ENCODE results near the gene TLCD2. TPM values are rescaled to one million over a fixed set of nuclear protein-coding genes. Genes with fewer than 3 reads are reported as not detected.

The TLCD2 gene
- total and polyA plus RNA-seq, 2 of the 13 experiments (the other 11 are each of a cell fraction or from before 2014, with no cell fraction given) = 0.90 to 1.1 TPM

DNA sequence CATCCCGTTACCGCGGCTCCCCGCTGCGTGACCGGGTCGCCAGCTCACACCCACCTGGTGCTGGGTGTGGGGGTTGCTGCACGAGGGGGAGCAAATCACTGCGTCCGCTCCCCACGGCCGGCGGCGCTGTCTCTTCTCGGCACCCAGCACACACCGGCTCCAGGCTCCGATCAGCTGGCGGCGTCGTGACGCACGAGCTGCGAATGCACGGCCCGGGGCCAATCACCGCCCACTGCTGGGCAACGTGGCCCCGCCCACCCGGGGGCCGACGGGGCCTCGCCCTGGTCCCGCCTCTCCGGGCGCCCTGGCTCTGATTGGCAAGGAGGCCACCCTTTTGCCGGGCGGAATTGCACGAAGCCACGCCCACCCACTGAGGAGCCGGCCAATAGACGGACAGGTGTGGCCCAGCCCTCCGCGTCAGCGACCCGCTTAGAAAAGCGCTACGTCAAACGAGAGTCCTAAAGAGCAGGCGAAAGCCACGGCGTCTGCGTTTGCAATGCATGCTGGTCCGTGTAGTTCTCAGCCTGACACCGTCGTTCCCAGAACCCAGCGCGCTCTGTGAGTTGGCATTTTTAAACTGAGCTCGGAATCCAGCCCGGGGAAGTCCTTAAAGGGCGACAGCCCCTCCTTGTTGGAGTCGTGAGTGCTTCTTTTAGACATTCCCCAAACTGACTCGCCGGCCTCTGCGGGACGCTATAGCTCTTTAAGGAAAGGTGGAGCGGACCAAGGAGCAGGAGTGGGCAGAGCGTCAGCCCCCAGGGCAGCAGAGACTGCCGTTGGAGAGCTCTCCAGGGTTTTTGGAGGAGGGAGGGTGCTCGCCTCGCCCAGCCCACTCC lies 6.1 kb upstream of the TLCD2 start (continued):
- no peak; the same call in 1 of the 2 replicates for TF ChIP-seq NCOA2 (CRISPR knock-in tag; IDR thresholded peaks at IDR 0.05)
- TF ChIP-seq, protein P1, sequence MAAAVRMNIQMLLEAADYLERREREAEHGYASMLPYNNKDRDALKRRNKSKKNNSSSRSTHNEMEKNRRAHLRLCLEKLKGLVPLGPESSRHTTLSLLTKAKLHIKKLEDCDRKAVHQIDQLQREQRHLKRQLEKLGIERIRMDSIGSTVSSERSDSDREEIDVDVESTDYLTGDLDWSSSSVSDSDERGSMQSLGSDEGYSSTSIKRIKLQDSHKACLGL (CRISPR knock-in tag; IDR thresholded peaks at IDR 0.05) = peak; percentile 26; the same call in 1 of the 2 replicates
- no peak for TF ChIP-seq ZFP82 (CRISPR knock-in tag; IDR thresholded peaks at IDR 0.05; ENCODE audit: borderline replicate concordance)
- TF ChIP-seq, protein P2, sequence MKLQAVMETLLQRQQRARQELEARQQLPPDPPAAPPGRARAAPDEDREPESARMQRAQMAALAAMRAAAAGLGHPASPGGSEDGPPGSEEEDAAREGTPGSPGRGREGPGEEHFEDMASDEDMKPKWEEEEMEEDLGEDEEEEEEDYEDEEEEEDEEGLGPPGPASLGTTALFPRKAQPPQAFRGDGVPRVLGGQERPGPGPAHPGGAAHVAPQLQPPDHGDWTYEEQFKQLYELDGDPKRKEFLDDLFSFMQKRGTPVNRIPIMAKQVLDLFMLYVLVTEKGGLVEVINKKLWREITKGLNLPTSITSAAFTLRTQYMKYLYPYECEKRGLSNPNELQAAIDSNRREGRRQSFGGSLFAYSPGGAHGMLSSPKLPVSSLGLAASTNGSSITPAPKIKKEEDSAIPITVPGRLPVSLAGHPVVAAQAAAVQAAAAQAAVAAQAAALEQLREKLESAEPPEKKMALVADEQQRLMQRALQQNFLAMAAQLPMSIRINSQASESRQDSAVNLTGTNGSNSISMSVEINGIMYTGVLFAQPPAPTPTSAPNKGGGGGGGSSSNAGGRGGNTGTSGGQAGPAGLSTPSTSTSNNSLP (IDR thresholded peaks at IDR 0.05; ENCODE audit: low read depth, low read length) = no peak
- TF ChIP-seq, protein P3, sequence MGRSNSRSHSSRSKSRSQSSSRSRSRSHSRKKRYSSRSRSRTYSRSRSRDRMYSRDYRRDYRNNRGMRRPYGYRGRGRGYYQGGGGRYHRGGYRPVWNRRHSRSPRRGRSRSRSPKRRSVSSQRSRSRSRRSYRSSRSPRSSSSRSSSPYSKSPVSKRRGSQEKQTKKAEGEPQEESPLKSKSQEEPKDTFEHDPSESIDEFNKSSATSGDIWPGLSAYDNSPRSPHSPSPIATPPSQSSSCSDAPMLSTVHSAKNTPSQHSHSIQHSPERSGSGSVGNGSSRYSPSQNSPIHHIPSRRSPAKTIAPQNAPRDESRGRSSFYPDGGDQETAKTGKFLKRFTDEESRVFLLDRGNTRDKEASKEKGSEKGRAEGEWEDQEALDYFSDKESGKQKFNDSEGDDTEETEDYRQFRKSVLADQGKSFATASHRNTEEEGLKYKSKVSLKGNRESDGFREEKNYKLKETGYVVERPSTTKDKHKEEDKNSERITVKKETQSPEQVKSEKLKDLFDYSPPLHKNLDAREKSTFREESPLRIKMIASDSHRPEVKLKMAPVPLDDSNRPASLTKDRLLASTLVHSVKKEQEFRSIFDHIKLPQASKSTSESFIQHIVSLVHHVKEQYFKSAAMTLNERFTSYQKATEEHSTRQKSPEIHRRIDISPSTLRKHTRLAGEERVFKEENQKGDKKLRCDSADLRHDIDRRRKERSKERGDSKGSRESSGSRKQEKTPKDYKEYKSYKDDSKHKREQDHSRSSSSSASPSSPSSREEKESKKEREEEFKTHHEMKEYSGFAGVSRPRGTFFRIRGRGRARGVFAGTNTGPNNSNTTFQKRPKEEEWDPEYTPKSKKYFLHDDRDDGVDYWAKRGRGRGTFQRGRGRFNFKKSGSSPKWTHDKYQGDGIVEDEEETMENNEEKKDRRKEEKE (IDR thresholded peaks at IDR 0.05) = no peak
- TF ChIP-seq ZNF839 (CRISPR knock-in tag; IDR thresholded peaks at IDR 0.05; ENCODE audit: borderline replicate concordance) = no peak; the same call in 1 of the 2 replicates
- TF ChIP-seq NFKBIZ (CRISPR knock-in tag; IDR thresholded peaks at IDR 0.05) = no peak
- TF ChIP-seq SETDB1 (CRISPR knock-in tag; IDR thresholded peaks at IDR 0.05; ENCODE audit: borderline replicate concordance) = no peak
- no peak for TF ChIP-seq ZKSCAN5 (CRISPR knock-in tag; IDR thresholded peaks at IDR 0.05)
- peak; percentile 73; the same call in 2 of the 3 replicates for TF ChIP-seq MXI1 (IDR thresholded peaks at IDR 0.05; ENCODE audit: borderline replicate concordance, low read depth, low read length)
- TF ChIP-seq, protein P4, sequence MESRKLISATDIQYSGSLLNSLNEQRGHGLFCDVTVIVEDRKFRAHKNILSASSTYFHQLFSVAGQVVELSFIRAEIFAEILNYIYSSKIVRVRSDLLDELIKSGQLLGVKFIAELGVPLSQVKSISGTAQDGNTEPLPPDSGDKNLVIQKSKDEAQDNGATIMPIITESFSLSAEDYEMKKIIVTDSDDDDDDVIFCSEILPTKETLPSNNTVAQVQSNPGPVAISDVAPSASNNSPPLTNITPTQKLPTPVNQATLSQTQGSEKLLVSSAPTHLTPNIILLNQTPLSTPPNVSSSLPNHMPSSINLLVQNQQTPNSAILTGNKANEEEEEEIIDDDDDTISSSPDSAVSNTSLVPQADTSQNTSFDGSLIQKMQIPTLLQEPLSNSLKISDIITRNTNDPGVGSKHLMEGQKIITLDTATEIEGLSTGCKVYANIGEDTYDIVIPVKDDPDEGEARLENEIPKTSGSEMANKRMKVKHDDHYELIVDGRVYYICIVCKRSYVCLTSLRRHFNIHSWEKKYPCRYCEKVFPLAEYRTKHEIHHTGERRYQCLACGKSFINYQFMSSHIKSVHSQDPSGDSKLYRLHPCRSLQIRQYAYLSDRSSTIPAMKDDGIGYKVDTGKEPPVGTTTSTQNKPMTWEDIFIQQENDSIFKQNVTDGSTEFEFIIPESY (CRISPR knock-in tag; IDR thresholded peaks at IDR 0.05) = no peak
- TF ChIP-seq RORA (CRISPR knock-in tag; IDR thresholded peaks at IDR 0.05) = no peak
- no peak for TF ChIP-seq KDM6A (CRISPR knock-in tag; IDR thresholded peaks at IDR 0.05; ENCODE audit: low read depth)
- peak; percentile 56 for TF ChIP-seq AGO1 (IDR thresholded peaks at IDR 0.05; ENCODE audit: low read depth, low read length, poor library complexity, severe bottlenecking)
- peak; percentile 88 for TF ChIP-seq NFE2L2 (IDR thresholded peaks at IDR 0.05; ENCODE audit: low read length)
- TF ChIP-seq, protein P5, sequence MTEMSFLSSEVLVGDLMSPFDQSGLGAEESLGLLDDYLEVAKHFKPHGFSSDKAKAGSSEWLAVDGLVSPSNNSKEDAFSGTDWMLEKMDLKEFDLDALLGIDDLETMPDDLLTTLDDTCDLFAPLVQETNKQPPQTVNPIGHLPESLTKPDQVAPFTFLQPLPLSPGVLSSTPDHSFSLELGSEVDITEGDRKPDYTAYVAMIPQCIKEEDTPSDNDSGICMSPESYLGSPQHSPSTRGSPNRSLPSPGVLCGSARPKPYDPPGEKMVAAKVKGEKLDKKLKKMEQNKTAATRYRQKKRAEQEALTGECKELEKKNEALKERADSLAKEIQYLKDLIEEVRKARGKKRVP (CRISPR knock-in tag; IDR thresholded peaks at IDR 0.05) = 0 out of 4 replicates have a peak, but pooled peaks of 1 of the 2 experiments have one; percentile 2
- no peak for TF ChIP-seq RAD51 (IDR thresholded peaks at IDR 0.05; ENCODE audit: borderline replicate concordance)
- TF ChIP-seq WIZ (CRISPR knock-in tag; IDR thresholded peaks at IDR 0.05) = no peak
- no peak for TF ChIP-seq ZNF30 (CRISPR knock-in tag; IDR thresholded peaks at IDR 0.05)
- no peak for TF ChIP-seq NRL (CRISPR knock-in tag; IDR thresholded peaks at IDR 0.05; ENCODE audit: borderline replicate concordance)
- no peak for TF ChIP-seq ZNF354B (CRISPR knock-in tag; IDR thresholded peaks at IDR 0.05)
- no peak for TF ChIP-seq SNAPC2 (CRISPR knock-in tag; IDR thresholded peaks at IDR 0.05)

All from HepG2 (cell line).